HK-2 (cell line): ENCODE data around the gene TP53INP2.
"Not testable (repeated sequence)": the region's sequence is repeated elsewhere in the genome, so short reads cannot be mapped to it uniquely, and the experiment has no call there.

ENCODE experiments used
- DNase-seq: peaks from one replicate; pipeline ENCODE4 v3.0.0-alpha.2; 2018; ENCODE audit not compliant: unreplicated experiment

The TP53INP2 gene

GRCh38 chr20:34704177-34705007, at the start of gene TP53INP2:
TP53INP2 (plus strand) TSS chr20:34704344; CDS start chr20:34708740, 4,396 bp downstream.
- peak; percentile 81 for DNase-seq

- DNase-seq = not testable (repeated sequence)
These were observed 45.5 kb upstream of the TP53INP2 start for GRCh38 chr20:34658654-34659053.

GRCh38 chr20:34661811-34662210, 42.3 kb upstream of the TP53INP2 start:
- not testable (repeated sequence) for DNase-seq

GRCh38 chr20:34663213-34663943, 40.8 kb upstream of the TP53INP2 start:
- DNase-seq = no peak

- DNase-seq = not testable (repeated sequence)
These were observed 39.4 kb upstream of the TP53INP2 start for GRCh38 chr20:34664751-34665150.

- DNase-seq = no peak
These were observed 35.0 kb upstream of the TP53INP2 start for GRCh38 chr20:34669094-34669493.

- no peak for DNase-seq
These were observed 30.7 kb upstream of the TP53INP2 start for GRCh38 chr20:34673412-34673811.

GRCh38 chr20:34675561-34675960, 28.6 kb upstream of the TP53INP2 start:
- DNase-seq = no peak

- DNase-seq = no peak
These were observed 28.0 kb upstream of the TP53INP2 start for GRCh38 chr20:34675993-34676641.

GRCh38 chr20:34676642-34677373, 27.3 kb upstream of the TP53INP2 start, which contains the start of gene PIGU:
PIGU (minus strand) TSS chr20:34677092; CDS start chr20:34677085, 7 bp downstream.
- DNase-seq = peak; percentile 98

- no peak for DNase-seq
These were observed 23.5 kb upstream of the TP53INP2 start for GRCh38 chr20:34680586-34681175.

- DNase-seq = no peak
These were observed 20.5 kb upstream of the TP53INP2 start for GRCh38 chr20:34683667-34684066.

- no peak for DNase-seq
These were observed 14.7 kb upstream of the TP53INP2 start for GRCh38 chr20:34689486-34689885.

GRCh38 chr20:34691838-34692237, 12.3 kb upstream of the TP53INP2 start:
- DNase-seq = no peak

GRCh38 chr20:34693414-34693813, 10.7 kb upstream of the TP53INP2 start:
- DNase-seq = no peak

- DNase-seq = no peak
These were observed 2.6 kb upstream of the TP53INP2 start for GRCh38 chr20:34701405-34702085.

GRCh38 chr20:34703061-34703423, 1.1 kb upstream of the TP53INP2 start:
- no peak for DNase-seq

GRCh38 chr20:34703424-34704176, 544 bp upstream of the TP53INP2 start:
- DNase-seq = peak; percentile 39

- DNase-seq = no peak
These were observed 858 bp downstream of the TP53INP2 start for GRCh38 chr20:34705008-34705396.
